ENCODE data around the gene ZNF500.

ZNF500 gene

GRCh38 chr16:4766875-4767628 lies at the start of gene ZNF500:
Gene ZNF500 (minus strand): TSS chr16:4767162. CDS start chr16:4765978, 1,184 bp downstream.
- DNase-seq (ENCODE audit: low spot score): peak; percentile 97

DNA sequence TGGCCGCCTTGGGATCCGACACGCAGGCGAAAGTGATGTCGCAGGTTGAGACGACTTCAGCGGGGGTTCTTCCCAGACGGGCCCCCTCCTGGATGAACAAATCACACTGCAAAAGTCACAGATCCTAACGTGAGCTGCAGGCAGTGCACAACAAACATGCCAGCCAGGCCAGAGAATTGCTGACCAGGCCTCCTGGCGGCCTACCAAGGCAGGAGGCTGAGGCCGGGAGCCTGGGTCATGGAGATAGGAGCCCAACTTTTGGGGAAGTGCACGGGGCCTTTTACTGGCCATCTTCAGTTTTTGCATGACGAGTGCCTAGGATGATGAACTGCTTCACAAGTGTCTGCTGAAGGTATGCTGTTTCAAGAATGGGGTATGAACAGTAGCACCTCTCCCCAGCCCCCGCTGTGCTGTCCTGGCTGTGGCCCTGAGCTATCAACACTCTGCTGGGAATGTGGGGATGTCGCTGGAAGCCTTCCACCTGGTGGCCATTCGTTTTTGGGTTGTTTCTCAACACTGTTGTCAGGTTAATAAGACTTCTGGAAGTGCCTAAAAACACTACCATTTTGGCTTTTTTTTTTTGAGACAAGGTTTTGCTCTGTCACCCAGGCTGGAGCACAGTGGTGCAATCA lies 47.7 kb upstream of the ZNF500 start:
- DNase-seq (ENCODE audit: low spot score): no peak

DNA sequence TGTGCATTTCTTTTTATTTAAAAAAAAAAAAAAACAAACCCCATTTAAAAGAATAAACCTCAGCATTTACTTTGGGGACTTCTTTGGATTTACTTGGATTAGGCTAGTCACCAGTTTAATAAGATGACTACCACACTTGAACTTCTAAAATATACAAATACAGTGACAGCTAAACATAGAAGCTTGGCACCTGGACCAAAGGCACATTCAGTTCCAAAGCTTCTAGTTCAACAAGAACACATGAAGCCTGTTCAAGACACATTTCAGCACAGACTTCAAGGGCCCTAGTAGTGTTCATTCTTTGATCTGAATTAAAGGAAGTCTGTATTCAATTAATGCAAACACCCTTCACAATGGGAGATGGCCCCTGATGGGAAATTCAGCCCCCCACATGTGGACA lies 47.1 kb upstream of the ZNF500 start:
- no peak for DNase-seq (ENCODE audit: low spot score)

DNA sequence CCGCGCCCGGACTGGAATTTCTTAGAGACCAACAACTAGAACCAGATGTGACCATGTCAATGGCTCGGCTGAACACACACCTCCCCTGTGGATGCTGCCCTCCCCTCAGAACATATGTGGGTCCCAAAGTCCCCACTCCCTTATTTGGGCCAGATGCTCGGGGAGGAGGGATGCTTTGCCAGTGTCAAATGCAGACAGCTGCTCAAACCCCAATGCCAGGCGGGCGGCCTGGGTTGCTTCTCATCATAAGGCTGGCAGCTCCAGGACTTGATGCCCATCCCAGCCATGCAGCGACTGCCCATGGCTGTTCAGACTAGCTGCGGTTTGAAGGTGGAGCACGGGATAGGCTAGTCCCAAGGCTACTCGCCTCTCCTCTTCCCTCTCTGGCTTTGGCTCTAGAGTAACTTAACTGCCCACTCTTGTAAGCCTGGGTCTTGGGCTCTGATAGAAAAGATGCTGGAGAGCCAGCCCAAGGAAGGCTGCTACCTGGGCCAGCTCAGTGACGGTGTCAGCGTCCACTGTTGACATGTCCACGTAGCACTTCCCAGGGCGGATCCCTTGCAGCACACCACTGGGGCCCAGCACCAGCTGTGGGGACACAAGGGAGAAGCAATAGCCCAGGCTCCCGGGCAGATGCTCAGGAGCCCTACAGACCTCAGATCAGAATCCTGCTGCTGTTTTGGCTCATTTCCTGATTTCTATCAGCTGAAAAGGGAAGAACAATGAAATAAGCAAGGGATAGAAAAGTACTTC lies 46.5 kb upstream of the ZNF500 start:
- DNase-seq (ENCODE audit: low spot score): no peak

DNA sequence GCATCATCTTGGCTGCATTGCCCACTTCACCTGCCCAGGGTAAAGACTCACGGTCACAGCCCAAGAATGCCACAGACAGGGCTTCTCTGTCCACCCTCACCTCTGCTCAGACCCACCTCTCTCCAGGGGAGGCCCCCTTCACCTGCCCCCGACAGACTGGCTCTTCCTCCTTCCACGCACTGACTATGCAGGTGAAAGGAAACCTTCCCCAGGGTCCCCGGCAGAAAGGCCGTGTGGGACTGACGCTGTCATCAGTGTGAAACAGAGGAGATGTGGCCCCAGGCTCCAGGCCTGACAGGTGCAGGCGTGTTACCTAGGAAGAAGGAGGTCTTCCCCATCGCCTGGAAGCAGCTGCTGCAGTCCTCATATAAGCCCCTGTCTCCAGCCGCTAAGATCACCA lies 44.8 kb upstream of the ZNF500 start:
- no peak for DNase-seq (ENCODE audit: low spot score)

DNA sequence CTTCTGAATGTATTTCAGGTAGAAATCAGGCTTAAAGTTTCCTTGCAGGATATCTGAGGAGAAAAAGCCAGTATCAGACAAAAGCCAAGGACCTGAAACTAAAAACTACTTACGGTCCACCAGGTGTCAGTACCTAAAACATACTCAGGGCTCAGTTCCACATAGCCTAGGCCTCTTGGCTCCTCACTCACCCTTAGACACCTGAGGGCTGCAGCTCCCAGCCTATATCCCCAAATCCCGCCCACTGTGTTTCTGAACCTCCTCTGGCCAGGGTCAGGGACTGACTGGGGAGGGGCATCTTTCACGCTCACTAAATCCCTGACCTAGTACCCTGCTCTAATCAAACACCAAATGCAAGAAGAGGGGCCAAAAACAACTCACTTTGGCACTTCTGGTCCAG lies 44.3 kb upstream of the ZNF500 start:
- DNase-seq (ENCODE audit: low spot score): no peak

DNA sequence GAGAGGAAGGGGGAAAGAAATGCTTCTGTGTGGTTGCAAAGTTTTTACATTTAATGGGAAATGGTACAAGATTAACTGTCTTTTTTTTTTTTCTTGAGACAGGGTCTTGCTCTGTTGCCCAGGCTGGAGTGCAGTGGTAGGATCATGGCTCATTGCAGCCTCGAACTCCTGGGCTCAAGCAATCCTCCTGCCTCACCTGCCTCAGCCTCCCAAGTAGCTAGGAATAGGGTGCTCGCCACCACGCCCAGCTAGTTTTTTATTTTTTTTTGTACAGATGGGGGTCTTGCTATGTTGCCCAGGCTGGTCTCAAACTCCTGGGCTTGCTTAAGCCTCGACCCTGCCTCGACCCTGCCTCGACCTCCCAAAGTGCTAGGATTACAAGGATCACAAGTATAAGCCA lies 39.3 kb upstream of the ZNF500 start:
- DNase-seq (ENCODE audit: low spot score): no peak

DNA sequence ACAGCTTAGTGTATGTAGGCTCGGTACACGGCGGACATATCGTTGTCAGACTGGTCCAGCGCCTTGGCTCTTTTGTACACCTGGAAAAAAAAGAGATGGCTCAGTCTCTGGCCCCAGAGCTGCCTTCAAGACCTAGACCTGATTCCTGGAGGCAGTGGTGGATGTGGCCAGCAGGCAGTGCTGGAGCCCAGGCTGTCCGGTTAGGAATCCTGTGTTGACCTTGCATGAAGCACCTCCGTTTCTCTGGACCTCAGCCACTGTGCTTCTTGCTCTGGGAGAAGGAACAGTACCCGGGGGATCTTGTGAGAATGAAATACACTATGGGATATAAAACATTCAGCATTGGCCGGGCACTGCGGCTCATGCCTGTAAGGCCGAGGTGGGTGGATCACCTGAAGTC lies 38.3 kb upstream of the ZNF500 start:
- DNase-seq (ENCODE audit: low spot score): no peak

DNA sequence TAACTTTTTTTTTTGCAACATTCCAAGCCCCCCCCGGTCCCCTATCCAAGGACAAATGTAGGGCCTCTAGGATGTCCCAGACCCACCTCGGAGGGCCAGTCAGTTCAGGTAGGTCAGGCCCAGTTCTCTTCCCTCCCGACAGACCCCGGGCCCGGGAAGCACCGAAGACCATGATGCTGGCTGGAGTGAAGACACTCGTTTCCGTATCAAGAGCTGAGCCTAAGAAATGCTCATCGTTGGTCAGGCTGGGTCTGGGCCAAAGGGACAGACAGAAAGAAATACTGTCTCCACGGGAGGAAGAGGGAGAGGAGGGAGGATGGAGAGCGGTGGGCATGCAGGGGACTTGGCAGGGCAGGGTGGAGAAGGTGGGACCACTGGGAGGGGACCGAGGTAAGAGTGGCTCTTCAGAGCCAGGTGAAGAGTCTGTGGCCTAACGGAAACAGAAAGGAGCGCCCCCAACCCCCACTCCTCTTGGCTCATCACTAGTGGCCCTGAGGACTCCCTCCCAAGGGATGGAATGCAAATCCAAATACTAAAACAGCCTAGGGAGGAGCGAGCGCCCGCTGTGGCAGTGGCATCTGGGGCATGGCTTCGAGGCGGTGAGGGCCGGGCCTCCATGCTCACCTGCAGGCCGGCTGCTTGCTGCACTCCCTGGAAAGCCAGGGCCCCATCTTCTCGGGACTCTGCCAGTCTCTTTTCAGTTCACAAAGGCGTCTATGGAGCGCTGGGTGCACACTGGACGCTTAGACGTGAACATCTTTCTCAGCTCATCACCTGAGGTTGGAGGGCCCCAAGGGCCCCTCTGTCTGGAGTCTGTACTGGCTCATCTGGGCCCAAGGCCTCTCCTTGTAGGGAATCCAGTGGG lies 37.2 kb upstream of the ZNF500 start:
- no peak for DNase-seq (ENCODE audit: low spot score)

- DNase-seq (ENCODE audit: low spot score): no peak
These were observed 36.5 kb upstream of the ZNF500 start for GRCh38 chr16:4803401-4803844.

DNA sequence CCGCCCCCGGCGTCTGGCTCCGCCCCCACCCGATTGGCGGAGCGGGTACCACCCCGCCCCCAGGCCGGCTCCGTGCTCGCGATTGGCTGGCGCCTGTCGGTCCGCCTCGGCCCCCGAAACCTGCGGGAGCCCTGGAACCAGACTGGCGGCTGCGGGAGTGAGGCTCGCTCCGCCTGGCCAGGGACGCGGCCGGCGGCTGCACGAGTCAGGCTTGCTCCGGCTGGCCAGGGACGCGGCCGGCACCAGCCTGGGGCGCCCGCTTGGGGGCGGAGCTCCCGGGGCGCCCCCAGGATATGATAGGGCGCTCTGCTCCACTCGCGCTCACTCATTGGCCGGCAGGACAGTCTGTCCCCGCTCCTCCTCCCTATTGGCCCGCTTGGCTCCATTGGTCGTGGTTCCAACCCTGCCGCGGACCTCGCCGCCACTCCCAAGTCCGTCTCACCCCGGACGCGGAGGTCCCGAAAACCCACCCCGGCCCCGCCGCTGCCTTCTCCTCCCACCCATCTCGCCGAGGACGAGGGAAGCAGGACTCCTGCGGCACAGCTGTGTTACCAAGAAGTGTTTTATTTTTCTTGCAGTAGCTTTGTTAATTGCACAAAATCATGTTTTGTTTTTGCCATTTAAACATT lies 35.8 kb upstream of the ZNF500 start:
- DNase-seq (ENCODE audit: low spot score): peak; percentile 93

GRCh38 chr16:4801962-4802658 lies 35.1 kb upstream of the ZNF500 start, which contains the start of gene ROGDI:
Gene ROGDI (minus strand): TSS chr16:4802633. CDS start chr16:4802571, 62 bp downstream.
- peak; percentile 62 for DNase-seq (ENCODE audit: low spot score)

DNA sequence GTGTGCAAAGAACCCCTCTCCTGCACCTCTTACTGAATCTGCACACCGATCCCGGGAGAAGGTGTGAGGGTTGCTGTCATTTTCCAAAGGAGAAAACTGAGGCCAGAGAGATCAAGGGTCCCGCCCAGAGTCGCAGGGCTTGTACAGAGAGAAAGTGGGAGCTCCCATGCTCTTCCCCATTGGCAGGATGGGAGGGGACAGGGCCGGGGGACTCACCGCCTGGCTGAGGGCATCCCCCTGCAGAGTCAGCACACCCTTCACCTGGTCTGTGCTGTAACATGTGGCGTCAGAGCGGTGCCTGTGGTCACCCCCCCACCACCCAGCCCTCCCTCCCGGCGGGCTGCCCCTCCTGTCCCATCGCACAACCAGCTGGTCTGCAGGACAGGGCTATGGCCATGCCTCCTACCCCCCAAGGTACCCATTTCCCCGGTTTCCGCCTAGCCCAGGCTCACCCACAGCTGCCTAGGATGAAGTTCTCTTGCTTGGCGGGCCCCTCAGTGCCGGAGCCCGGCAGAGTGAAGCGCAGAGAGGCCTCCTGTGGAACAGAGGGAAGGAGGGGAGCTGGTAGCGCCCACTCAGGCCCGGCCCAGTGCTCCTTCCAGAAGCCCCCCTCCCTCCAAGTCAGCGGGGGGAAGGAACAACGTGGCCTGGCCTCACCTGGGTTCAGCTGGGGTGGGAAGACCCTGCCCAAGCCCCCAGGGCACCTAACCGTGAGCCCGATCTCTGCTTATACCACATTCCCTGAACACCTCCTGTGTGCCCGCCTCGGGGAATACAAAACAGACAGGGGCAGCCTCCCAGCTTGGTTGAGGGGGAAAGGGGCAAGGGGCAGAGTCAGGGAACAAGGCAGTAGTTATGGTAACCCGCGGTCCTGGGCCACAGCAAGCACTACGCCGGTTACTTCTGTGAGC lies 34.3 kb upstream of the ZNF500 start:
- DNase-seq (ENCODE audit: low spot score): no peak

GRCh38 chr16:4800290-4801041 lies 33.5 kb upstream of the ZNF500 start:
- DNase-seq (ENCODE audit: low spot score): no peak

DNA sequence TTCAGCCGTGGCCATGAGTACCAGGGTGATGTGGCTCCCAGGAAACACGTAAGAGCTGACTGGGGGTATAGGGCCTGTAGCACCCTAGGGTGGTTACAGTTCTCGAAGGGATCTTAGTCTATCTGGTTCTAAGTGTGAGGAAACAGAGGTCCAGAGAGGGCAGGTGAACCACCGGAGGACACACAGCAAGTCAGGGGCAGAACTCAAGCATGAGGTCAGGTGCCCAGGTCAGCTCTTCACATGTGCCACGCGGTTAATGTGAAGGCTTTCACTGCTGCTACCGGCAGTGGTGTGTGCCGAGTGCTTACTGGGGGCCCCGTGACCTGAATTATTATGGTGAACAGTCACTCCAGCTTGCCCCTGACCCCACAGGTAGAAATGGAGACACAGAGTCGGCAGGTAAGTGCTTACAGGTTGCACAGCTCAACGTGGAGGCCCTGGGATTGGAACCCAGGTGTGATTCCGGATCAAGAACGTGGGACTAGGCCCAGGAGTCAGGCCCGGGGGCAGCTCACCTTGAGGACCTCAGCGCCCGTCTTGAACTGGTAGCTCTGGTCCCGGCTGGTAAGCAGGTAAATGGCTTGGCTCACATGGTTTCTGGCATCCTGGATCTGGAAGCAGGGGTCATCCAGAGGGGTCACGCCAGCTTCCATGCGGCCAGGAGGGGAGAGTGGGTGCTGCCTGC lies 32.4 kb upstream of the ZNF500 start:
- DNase-seq (ENCODE audit: low spot score): no peak

- DNase-seq (ENCODE audit: low spot score): no peak
These were observed 31.5 kb upstream of the ZNF500 start for GRCh38 chr16:4798456-4798855.

GRCh38 chr16:4797805-4798252 lies 30.9 kb upstream of the ZNF500 start:
- DNase-seq (ENCODE audit: low spot score): no peak
